ENCODE data around the gene ITGA11. TPM values are rescaled to one million over a fixed set of nuclear protein-coding genes. Genes with fewer than 3 reads are reported as not detected.
A peak's percentile ranks its signal among the peaks of the same experiment; 100 is the strongest.

Gene ITGA11
- total RNA-seq, 4 donors from 2014 or later: 0.83 to 3.6 (median 2.0) TPM

DNA sequence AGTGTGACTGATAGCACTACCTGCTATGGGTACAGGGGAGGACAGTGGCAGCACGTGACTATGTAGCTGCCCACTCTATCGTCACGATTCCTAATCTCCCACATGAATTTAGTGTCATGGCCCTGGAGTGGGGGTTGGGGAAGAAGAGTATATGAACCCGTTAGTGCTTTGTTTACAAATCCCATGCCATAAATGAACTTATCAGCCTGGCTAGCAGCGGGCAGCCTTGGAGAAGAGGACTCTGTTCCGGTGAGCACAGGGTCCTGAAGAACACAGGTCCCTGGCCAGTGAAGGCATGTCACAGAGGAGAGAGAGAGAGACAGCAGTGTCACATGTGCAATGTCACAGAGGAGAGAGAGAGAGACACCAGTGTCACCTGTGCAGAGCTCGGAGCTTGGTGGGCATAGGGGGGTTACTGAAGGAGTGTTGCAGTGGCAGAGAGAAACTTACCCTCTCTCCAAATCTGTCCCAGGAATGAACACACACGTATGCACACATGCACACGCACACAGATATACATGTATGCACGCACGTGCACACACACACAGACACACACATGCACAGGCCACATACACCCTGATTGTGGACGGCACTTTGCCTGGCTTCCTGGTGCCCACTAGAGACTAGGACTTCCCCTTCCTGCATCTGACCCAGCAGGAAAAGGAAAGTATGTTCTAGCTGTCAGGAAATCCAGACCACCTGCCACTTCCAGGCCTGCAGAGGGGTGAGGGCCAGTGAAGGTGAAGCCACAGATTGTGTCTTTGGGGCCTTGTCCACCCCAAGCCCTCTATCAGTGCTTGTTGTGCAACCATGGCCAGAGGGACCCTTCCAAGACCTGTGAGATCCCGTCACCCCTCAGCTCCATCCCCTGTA, 26.3 kb downstream of the ITGA11 start:
- peak; percentile 30 to 57 for DNase-seq (ENCODE audit: low spot score in 2 of 2)
- H3K36me3 ChIP-seq: no peaks in the 10 kb centered on the region
- WGBS: 91% methylated on average over 12 of the region's 13 CpGs
- no peaks in the 10 kb centered on the region for H3K9me3 ChIP-seq
- H3K27ac ChIP-seq: no peak overlapping the region
- no peaks in the 10 kb centered on the region for H3K27me3 ChIP-seq
- H3K4me3 ChIP-seq: no peak overlapping the region
- no peak for TF ChIP-seq EP300 (IDR thresholded peaks at IDR 0.05)
- TF ChIP-seq, protein P1, sequence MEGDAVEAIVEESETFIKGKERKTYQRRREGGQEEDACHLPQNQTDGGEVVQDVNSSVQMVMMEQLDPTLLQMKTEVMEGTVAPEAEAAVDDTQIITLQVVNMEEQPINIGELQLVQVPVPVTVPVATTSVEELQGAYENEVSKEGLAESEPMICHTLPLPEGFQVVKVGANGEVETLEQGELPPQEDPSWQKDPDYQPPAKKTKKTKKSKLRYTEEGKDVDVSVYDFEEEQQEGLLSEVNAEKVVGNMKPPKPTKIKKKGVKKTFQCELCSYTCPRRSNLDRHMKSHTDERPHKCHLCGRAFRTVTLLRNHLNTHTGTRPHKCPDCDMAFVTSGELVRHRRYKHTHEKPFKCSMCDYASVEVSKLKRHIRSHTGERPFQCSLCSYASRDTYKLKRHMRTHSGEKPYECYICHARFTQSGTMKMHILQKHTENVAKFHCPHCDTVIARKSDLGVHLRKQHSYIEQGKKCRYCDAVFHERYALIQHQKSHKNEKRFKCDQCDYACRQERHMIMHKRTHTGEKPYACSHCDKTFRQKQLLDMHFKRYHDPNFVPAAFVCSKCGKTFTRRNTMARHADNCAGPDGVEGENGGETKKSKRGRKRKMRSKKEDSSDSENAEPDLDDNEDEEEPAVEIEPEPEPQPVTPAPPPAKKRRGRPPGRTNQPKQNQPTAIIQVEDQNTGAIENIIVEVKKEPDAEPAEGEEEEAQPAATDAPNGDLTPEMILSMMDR (IDR thresholded peaks at IDR 0.05): no peak
- H3K4me1 ChIP-seq: no peaks in the 10 kb centered on the region

DNA sequence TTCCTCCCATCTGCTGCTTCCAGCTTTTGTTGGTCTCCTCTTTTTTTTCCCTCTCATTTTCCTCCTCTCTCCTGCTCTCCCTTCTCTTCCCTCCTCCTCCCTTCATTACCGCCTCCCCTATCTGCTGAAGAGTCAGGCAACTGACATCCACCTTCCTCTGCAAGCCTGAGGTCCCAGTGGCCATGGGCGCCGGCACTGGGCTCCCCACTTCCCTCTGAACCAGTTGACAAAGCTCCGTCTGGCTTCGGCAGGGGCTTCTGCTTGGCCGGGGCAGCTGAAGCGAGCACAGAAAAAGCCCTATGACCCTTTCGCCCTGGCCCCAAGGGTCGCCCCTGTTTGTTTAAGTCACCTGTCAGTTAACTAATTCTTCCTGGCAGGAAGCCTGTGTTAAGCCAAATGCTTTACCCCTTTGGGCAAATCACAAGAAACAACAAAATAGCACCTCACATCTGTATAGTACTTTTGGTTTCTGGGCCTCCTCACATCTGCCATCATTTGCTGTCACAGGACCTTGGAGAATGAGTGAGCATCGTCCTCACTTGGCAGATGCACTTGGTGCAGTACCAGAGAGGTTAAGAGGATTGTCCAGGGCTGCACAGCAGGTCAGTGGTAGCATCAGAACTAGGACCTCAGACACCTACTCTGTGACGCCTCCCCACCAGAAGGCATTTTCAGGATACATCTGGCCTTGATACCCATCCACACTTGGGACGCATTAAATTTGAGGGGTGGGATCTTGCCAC, 27.7 kb downstream of the ITGA11 start:
- Histone ChIP-seq H3K36me3 (no peaks in the 10 kb centered on the region), H3K4me1 (no peaks in the 10 kb centered on the region), H3K9me3 (no peaks in the 10 kb centered on the region), H3K4me3 (no peak overlapping the region), H3K27ac (no peak overlapping the region), H3K27me3 (no peaks in the 10 kb centered on the region)
- 90% methylated on average over 12 of the region's 12 CpGs for WGBS
- TF ChIP-seq POLR2AphosphoS5 (IDR thresholded peaks at IDR 0.05) (no peak), EP300 (IDR thresholded peaks at IDR 0.05) (no peak), POLR2A (IDR thresholded peaks at IDR 0.05) (no peak)
- TF ChIP-seq, protein P1 (IDR thresholded peaks at IDR 0.05): no peak
- DNase-seq (ENCODE audit: low spot score in 2 of 2): peak; percentile 44 to 74

DNA sequence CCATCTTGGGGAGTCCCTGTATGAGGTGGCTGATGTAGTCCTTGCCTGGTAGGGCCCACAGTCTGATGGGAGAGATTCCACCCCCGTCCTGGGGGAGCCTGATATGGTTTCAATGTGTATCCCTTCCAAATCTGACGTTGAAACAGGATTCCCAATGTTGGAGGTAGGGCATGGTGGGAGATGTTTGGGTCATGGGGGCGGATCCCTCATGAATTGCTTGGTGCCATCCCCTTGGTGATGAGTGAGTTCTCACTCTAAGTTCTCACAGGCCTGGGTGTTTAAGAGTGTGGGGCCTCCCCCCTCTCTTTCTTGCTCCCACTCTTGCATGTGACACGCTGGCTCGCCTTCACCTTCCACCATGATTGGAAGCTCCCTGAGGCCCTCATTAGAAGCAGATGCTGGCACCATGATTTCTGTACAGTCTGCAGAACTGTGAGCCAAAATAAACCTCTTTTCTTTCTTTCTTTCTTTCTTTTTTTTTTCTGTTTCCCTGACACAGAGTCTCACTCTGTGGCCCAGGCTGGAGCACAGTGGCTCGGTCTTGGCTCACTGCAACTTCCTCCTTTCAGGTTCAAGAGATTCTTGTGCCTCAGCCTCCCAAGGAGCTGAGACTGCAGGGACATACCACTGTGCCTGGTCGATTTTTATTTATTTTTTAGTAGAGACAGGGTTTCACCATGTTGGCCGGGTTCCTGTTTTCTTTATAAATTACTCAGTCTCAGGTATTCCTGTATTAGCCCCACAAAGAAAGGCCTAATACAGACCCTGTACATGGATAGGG, 28.6 kb downstream of the ITGA11 start:
- no peak overlapping the region for H3K27ac ChIP-seq
- TF ChIP-seq, protein P1 (IDR thresholded peaks at IDR 0.05): no peak
- TF ChIP-seq POLR2AphosphoS5 (IDR thresholded peaks at IDR 0.05): no peak
- no peak for TF ChIP-seq EP300 (IDR thresholded peaks at IDR 0.05)
- no peak for TF ChIP-seq POLR2A (IDR thresholded peaks at IDR 0.05)
- WGBS: 89% methylated on average over 8 of the region's 8 CpGs
- DNase-seq (ENCODE audit: low spot score in 2 of 2): peak; percentile 29 to 31
- no peaks in the 10 kb centered on the region for H3K4me1 ChIP-seq
- no peaks in the 10 kb centered on the region for H3K36me3 ChIP-seq
- H3K27me3 ChIP-seq: no peaks in the 10 kb centered on the region
- no peak overlapping the region for H3K4me3 ChIP-seq
- H3K9me3 ChIP-seq: no peaks in the 10 kb centered on the region

DNA sequence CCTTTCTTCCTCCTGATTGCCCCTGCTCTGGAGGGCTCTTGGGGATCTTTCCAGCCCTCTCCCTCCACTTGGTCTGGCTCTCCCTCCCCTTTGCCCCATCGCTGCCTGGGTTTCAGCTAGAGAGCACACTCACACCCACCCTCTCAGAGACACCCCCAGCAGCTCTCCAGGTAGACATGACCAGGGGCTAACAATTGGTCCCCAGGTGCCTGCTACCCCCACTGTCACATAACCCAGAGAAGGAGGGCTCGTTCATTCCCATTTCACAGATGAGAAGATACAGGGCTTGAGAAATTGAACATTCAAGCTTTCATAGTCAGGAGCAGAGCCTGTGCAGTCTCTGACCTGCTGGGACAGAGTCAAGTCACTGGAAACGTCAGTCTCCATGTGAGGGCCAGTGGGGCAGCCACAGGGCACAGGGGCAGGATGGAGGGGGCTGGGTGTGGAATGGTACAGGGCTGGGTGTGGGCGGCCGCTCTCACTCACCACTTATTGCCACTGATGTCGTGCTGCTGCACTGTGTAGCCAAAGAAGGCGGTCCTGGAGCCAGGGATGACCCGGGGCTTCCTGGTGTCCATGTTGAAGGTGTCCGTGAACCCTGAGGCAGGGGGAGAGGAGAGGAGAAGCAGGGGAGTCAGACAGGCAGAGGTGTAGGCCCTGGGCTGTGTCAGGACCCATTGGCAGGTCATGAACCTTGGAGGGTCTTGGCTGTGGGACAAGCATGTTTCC, 29.4 kb downstream of the ITGA11 start:
- H3K9me3 ChIP-seq: no peaks in the 10 kb centered on the region
- WGBS: 97% methylated on average over 6 of the region's 9 CpGs
- no peaks in the 10 kb centered on the region for H3K27me3 ChIP-seq
- H3K27ac ChIP-seq: no peak overlapping the region
- H3K4me1 ChIP-seq: no peaks in the 10 kb centered on the region
- H3K36me3 ChIP-seq: no peaks in the 10 kb centered on the region
- TF ChIP-seq POLR2A (IDR thresholded peaks at IDR 0.05) (no peak), EP300 (IDR thresholded peaks at IDR 0.05) (no peak)
- no peak overlapping the region for H3K4me3 ChIP-seq
- peak; percentile 49 to 75 for DNase-seq (ENCODE audit: low spot score in 2 of 2)

Measured in suprapubic skin (tissue), 4 donors.